ENCODE data around the gene HLA-DMA.

Gene HLA-DMA

DNA sequence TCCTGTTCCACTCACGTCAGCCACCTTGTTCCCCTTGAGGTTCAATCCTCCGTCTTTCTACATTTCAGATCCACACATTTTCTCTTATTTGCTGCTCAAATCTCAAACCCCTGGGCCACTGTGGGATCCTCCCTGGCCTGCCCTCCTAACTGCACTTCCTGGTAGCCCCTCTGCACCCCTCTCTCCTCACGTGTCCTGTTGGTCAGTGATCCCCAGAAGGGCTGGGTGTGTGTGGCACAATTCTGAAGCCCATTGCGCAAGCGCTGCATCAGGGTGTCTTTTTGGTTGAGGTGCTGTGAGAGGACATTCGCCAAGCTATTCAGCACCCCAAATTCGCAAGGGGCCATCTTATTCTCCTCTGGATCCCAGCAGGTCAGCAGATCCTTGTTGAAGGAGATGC, 14.4 kb downstream of the HLA-DMA start:
- H3K4me3 ChIP-seq (ENCODE audit: low read length): no peak overlapping the region
- DNase-seq (ENCODE audit: low read depth, low spot score): no peak

DNA sequence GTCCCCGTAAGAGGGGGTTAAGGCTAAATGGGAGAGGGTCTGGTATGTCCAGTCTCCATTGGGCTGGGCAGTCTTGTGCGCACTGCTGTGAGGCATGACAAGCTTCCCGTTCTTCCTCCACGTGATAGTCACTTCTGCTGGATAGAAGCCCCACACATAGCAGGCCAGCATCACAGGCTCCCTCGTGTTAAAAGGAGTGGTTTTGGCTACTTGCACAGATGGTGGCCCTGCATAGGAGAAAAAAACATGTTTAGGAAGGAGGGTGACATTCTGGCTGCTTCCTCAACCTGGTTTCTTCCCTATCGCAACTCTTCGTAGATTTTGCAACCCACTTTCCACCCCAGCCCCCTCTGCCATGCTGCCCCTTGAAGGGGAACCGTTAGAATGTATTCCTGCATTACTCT, 15.7 kb downstream of the HLA-DMA start:
- no peak for DNase-seq (ENCODE audit: low read depth, low spot score)
- no peak overlapping the region for H3K4me3 ChIP-seq (ENCODE audit: low read length)

DNA sequence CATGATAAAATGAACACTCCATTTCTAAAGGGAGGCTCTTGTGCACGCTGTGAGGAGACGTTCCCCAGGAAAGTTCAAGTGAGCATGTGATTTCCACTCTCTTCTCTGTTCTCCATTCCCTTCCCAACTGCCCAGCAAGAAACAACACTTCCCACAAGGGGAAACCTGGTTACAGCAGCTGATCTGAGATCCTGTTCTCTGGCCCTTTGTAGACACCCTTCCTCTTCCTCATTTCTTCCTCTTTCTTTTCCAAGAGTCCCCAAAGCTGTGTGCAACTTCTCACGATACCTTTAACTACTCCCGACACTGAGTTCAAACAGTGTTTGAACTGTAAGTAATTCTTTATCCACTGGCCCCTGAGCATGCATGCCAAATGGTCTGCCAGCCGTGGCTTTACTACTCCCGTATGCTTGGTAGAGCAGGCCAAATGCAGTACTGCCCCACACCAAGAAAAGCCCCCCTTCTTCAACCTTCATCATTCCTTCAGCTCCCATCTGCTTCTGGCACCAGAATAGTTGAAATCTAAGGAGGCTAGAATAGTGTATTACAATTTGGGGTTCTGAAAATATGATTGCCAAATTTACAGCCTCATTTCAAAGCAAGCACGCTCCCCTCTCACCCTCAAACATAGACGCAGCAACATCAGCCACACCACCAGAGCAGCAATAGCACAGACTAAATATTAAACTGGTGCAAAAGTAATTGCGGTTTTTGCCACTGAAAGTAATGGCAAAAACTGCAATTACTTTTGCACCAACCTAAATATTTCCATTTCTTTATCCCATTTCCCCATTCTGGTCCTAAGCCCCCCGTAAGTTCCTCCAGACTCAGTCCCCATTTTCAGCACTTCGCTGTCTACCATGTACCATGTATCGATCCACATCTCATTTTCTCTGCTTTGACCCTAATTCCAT, 16.4 kb downstream of the HLA-DMA start:
- no peak for DNase-seq (ENCODE audit: low read depth, low spot score)
- no peak overlapping the region for H3K4me3 ChIP-seq (ENCODE audit: low read length)

DNA sequence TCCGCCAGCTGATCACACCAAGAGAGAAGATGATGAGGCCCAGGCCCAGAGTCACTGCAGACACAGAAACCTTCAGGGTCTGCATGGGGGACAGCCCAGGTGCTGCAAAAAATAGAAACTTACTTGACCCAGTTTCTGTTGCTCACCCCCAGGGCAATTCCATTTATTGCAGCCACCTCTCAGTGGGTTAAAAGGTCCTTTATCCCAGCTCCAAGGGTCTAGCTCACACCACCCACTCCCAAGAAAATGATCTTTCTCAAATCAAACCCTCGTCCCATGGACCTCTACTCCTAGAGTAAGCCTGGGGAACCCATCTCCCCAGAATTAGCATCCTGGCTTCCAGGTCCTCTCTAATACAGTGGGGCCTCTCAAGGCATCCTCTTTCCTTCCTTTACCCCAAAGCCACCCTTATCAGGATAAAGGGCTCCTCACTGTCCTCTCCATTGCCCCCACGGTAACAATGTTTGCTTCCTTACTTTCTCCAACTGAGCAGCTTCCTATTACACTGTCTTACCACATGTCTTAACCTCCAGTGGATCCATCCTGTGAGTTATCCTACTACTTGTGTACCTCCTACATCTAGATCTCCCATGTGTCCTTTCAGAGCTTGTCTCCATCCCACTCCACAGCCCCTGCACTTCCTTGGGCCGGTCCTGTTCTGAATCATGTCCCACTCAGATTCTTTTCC, 17.2 kb downstream of the HLA-DMA start:
- H3K4me3 ChIP-seq (ENCODE audit: low read length): no peak overlapping the region
- no peak for DNase-seq (ENCODE audit: low read depth, low spot score)

DNA sequence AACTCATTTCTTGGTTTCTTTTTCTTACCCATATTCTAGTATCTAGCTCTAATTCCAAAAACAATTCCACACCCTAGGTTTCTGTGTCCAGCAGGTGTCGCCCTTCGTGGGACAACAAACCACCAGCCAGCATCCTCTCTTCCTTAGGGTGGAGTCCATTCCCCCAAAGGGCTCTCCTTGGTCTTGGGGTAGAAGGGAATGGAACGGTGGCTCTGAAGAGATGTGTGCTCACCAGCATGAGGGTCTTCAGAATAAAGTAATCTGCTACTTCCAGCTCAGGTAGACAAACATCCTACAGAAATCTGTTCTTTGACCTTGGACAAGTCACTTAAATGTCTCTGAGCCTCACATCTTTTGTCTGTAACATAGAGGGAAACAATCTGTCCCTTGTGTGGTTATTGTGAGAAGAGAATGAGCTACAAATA, 19.2 kb downstream of the HLA-DMA start:
- H3K4me3 ChIP-seq (ENCODE audit: low read length): no peak overlapping the region
- DNase-seq (ENCODE audit: low read depth, low spot score): peak; percentile 60

DNA sequence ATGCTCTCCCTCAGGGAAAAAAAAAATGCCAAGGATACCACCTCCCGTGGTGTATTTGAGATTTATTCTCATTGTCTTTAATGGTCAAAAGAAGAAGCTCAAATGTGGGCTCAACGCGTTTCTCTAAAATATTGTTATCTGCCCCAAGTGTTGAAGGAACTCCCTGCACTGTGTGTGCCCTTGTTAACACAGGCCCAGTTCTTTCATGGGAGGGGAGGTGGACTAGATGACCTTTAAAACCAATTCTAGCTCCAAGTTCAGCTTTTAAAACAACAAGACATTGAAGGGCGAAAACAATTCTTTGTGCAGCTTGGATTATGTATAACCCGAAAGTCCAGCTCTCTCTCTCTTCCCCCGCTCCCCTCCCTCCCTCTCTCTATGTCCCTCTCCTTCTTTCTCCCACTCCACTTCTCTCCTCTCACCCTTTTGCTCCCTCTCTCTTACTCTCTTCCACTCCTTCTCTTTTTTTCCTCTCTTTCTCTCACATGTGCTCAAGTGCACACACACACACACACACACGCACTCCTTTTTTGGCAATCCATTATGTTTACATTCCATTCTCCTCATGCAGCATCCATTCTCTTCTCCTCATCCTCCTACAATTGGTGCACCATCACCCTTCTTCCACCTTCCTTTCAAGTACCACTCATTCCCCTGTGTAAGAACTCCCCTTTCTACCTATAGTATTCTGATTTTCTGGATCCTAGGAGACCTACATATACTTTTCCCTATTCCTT, 20.6 kb downstream of the HLA-DMA start:
- no peak overlapping the region for H3K4me3 ChIP-seq (ENCODE audit: low read length)

DNA sequence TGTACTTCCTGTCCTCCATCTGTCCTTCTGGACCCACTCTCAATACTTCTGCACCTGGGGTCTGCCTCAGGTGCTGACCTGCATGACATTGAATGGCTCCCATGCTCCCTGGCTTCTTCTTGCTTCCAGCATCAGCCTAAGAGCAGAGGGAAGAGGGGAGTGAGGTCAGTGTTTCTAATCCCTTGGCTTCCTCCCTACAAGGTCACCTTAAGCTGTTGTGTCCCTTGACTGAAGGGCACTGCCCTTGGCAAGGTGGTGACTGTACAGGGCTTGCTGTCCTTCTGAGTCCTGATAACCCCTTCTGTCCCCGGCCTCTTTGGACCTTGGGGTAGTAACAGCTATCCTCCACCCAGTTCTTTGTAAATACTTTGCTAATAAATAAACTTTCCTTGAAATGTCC, 21.7 kb downstream of the HLA-DMA start:
- no peak for DNase-seq (ENCODE audit: low read depth, low spot score)
- H3K4me3 ChIP-seq (ENCODE audit: low read length): no peak overlapping the region

More for the DNA sequence above, 20.6 kb downstream of the HLA-DMA start:
- no peak for DNase-seq (ENCODE audit: low read depth, low spot score)

DNA sequence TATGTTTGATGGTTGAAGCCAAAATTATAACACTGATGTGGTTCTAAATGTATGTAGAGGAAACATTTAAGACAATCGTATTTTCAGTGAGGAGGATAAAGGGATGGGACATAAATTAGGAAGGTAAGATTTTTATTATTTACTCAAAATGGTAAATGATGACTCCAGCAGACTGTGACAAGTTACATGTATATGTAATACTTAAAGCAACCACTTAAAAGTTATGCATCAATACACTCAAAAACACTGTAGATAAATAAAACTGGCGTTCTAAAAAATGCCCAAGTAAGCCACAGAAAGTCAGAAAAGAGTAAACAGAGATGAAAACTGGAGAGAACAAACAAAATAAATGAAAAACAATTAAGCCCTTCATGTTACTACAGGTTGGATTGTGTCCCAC, 30.8 kb downstream of the HLA-DMA start:
- DNase-seq (ENCODE audit: low read depth, low spot score): no peak
- H3K4me3 ChIP-seq (ENCODE audit: low read length): no peak overlapping the region

DNA sequence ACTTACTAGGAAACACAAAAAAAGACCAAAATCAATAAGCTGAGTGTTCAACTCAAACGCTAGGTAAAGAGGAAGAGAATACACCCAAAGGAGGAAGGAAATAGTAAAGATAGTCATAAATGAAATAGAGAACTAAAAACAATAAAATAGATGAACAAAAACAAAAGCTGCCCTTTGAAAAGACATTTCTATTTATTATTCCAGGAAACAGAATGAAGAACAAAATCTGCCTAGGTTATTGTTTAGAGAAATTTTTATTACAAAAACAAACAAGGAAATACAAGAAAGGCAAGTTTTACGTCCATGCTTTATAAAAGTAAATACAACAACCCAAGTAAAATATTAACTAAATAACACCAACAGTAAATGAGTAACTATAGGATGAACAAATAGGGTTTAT, 32.2 kb downstream of the HLA-DMA start:
- no peak for DNase-seq (ENCODE audit: low read depth, low spot score)

DNA sequence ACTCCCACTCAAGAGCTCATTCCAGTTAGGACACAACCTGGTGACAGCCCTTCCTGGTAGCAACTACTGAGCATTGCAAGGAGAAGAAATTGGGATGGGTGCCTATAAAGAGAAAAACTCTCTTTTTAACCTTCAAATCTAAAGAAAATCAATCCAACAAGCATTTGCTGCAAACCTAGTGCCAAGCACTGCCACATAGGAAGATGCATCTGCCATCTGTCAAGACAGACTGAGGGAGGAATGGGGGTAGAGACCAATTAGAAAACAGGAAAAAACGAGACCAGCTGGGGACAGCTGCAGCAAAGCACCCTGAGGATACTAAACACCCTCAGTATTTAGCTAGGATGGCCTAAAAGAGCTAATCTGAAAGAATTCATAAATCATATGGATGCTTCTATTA, 39.9 kb downstream of the HLA-DMA start:
- DNase-seq (ENCODE audit: low read depth, low spot score): no peak
- no peak overlapping the region for H3K4me3 ChIP-seq (ENCODE audit: low read length)

More for the DNA sequence above, 32.2 kb downstream of the HLA-DMA start:
- H3K4me3 ChIP-seq (ENCODE audit: low read length): no peak overlapping the region

DNA sequence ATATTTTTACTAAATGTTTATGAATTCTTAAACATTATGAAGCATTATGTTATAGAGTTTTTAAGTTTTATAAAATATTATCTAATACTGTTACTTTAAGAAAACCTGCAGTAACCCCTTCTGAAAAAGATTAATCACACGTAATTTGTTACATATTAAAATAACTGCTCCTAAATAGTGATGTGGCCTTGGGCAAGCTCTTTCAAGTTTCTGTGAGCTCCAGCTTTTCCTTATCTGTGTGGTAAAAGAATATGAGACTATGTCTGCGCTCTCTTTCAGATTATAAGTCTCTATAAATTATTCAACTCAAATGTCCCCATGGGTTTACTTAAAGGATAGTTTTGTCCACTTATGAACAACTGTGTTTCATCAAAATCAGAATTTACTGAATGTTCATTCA, 44.0 kb downstream of the HLA-DMA start:
- no peak for DNase-seq (ENCODE audit: low read depth, low spot score)
- H3K4me3 ChIP-seq (ENCODE audit: low read length): no peak overlapping the region

DNA sequence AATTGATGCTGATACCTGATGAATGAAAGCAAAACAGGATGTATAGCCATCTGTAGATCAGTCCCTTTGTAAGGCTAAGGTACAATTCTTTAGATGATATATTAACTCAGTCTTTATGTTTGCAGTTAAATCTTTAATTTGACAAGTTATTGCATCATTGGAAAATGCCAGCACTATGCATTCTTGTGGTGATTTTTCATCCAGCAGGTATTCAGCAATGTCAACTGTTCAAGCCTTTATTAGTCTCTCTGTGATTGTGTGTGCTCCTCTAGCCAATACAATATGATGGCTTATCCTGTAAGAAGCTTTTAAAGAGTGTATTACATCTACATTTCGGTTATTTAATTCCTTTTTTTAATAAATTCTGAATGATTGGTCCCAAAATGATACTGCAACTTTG, 46.4 kb downstream of the HLA-DMA start:
- no peak overlapping the region for H3K4me3 ChIP-seq (ENCODE audit: low read length)
- DNase-seq (ENCODE audit: low read depth, low spot score): no peak

DNA sequence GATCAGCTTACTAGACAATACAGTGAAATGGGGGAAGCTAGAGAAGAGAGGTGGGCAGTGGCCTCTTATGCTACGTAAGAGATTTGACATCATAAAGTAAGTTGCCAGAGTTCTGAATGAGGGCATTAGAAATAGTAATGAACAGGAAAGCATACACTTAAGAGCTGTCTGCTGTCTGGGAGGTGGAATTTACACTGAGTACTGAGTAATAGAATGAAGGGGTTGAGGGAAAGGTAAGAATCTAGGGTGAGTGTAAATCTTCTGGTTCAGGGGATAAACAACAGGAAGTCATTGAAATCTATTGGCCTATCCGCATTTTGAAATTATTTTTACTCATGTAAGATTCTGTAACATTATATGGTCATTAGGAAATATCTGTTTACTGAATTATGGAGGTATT, 47.8 kb downstream of the HLA-DMA start:
- no peak for DNase-seq (ENCODE audit: low read depth, low spot score)
- H3K4me3 ChIP-seq (ENCODE audit: low read length): no peak overlapping the region

DNA sequence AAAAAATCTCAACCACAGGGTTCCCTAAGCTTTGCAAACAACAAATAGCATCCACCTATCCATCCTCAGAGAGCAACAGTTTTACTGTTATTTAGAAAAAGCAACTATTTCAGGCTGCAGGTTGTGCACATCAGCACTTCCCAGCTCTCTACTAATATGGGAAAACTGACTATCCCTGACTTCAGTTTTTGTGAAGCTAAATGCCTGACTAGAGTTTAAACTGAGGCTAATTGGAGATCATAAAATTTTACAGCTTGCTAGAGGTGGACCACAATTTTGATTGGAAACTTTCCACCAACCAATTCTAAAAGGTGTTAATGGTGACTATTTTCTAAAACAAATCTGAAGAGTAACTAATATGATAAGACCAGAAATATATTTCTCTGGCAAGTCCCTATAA, 48.9 kb downstream of the HLA-DMA start:
- no peak overlapping the region for H3K4me3 ChIP-seq (ENCODE audit: low read length)
- DNase-seq (ENCODE audit: low read depth, low spot score): no peak
